HCT116 (cell line): ENCODE measurements around the gene MIEF1. TPM values are rescaled to one million over a fixed set of nuclear protein-coding genes. Genes with fewer than 3 reads are reported as not detected.

Source experiments
- ATAC-seq: fragments of 200-7000 bp; cut with Tn5 transposase; 2 replicates; pipeline ENCODE4 v1.9.1; 2020; ENCODE audit warnings: mild to moderate bottlenecking, moderate library complexity
- BruUV-seq: library from RNA; stranded (reverse); fragments of 400-500 nt; replicated peaks from 2 replicates; lab custom pipeline; 2021; lab: Mats Ljungman, UMichigan
- CTCF ChIA-PET: fragments of 300-600 bp; sonication (Branson Sonifier 250); formaldehyde crosslinking; loops from one replicate; lab custom pipeline; 2021; ENCODE audit warnings: antibody characterized with exemption; lab: Charles Lee
- POLR2A ChIA-PET: fragments of 300-600, 350-600 bp; sonication (Branson Sonifier 250); formaldehyde crosslinking; loops from one replicate; lab custom pipeline; 2021; ENCODE audit warnings: antibody characterized with exemption; lab: Charles Lee
- RAD21 ChIA-PET, 2 experiments: fragments of 300-600 bp; sonication (Branson Sonifier 250); formaldehyde crosslinking; loops; one replicate each; lab custom pipeline; 2023; ENCODE audit warnings: low total read pairs in 2 of 2; ENCODE audit not compliant: uncharacterized antibody in 2 of 2, unreplicated experiment in 2 of 2, low non-redundant PET in 1 of 2; lab: Charles Lee
- DNase-seq: peaks from one replicate; pipeline ENCODE4 v3.0.0-alpha.2; 2010; ENCODE audit warnings: low read depth, low spot score
- H2AFZ ChIP-seq: fragments of 200-600 bp; shearing (Covaris generic), sonication (generic); 2 replicates; pipeline ENCODE4 v1.6.1; 2017; ENCODE audit warnings: low read depth, mixed run types, mixed read lengths, antibody characterized with exemption, low read length; ENCODE audit not compliant: poor library complexity, severe bottlenecking
- H3K27ac ChIP-seq: 2 replicates; pipeline ENCODE4 v1.5.1; 2012; ENCODE audit warnings: low read depth, low read length
- H3K27me3 ChIP-seq: fragments of 200-600 bp; sonication (generic); 2 replicates; pipeline ENCODE4 v1.6.1; 2016; ENCODE audit warnings: mixed run types, low read length, mixed read lengths; ENCODE audit not compliant: insufficient read depth
- H3K36me3 ChIP-seq, 2 experiments: fragments of 200-500 bp in 1 of 2; fragments of 200-600 bp in 1 of 2; sonication (Bioruptor generic) in 1 of 2; sonication (generic) in 1 of 2; 2 replicates each; pipeline versions ENCODE4 v1.5.1 to v1.6.1; 2014 to 2016; ENCODE audit warnings: low read length in 2 of 2, inconsistent platforms in 1 of 2, mixed read lengths in 1 of 2, mixed run types in 1 of 2; ENCODE audit not compliant: insufficient read depth in 2 of 2, control insufficient read depth in 1 of 2
- H3K4me1 ChIP-seq, 2 experiments: fragments of 200-600 bp in 1 of 2; sonication (generic) in 1 of 2; 2 replicates each; pipeline versions ENCODE4 v1.5.1 to v1.6.1; 2012 to 2017; ENCODE audit warnings: low read length in 2 of 2, inconsistent platforms in 1 of 2, mild to moderate bottlenecking in 1 of 2, mixed read lengths in 1 of 2, mixed run types in 1 of 2, moderate library complexity in 1 of 2; ENCODE audit not compliant: insufficient read depth in 2 of 2, control insufficient read depth in 1 of 2
- H3K4me2 ChIP-seq: fragments of 200-600 bp; sonication (generic); 2 replicates; pipeline ENCODE4 v1.6.1; 2017; ENCODE audit warnings: mixed run types, low read length, mixed read lengths
- H3K4me3 ChIP-seq, 2 experiments: fragments of 200-600 bp in 1 of 2; sonication (generic) in 1 of 2; replicated peaks in 1 of 2; 2 replicates each; pipeline ENCODE4 v1.5.1; 2011 to 2016; ENCODE audit warnings: low read length in 2 of 2, control low read depth in 1 of 2, low read depth in 1 of 2, mild to moderate bottlenecking in 1 of 2, mixed read lengths in 1 of 2, mixed run types in 1 of 2
- H3K79me2 ChIP-seq: fragments of 200-600 bp; sonication (generic); 2 replicates; pipeline ENCODE4 v1.6.1; 2017; ENCODE audit warnings: mild to moderate bottlenecking, mixed run types, low read length, moderate library complexity, mixed read lengths; ENCODE audit not compliant: insufficient read depth
- H3K9ac ChIP-seq: fragments of 200-600 bp; sonication (generic); 2 replicates; pipeline ENCODE4 v1.6.1; 2016; ENCODE audit warnings: low read length, mixed read lengths
- H3K9me2 ChIP-seq: fragments of 200-600 bp; sonication (generic), shearing (Covaris generic); 2 replicates; pipeline ENCODE4 v1.6.1; 2017; ENCODE audit warnings: mixed run types, mild to moderate bottlenecking, moderate library complexity; ENCODE audit not compliant: insufficient read depth
- H3K9me3 ChIP-seq, 2 experiments: fragments of 200-500 bp in 1 of 2; fragments of 200-600 bp in 1 of 2; sonication (Bioruptor generic) in 1 of 2; sonication (generic) in 1 of 2; 2 replicates each; pipeline ENCODE4 v1.6.1; 2014 to 2017; ENCODE audit warnings: low read length in 2 of 2, mixed read lengths in 2 of 2, inconsistent platforms in 1 of 2, low read depth in 1 of 2, mild to moderate bottlenecking in 1 of 2, mixed run types in 1 of 2, moderate library complexity in 1 of 2; ENCODE audit not compliant: control insufficient read depth in 1 of 2, insufficient read depth in 1 of 2
- H4K20me1 ChIP-seq: fragments of 200-600 bp; sonication (generic), shearing (Covaris generic); 2 replicates; pipeline ENCODE4 v1.6.1; 2017; ENCODE audit warnings: mixed run types, mild to moderate bottlenecking, moderate library complexity; ENCODE audit not compliant: insufficient read depth
- ATF3 ChIP-seq: IDR thresholded peaks from 2 replicates; pipeline ENCODE4 v1.6.1; 2012
- CBX3 ChIP-seq: IDR thresholded peaks from 2 replicates; pipeline ENCODE4 v1.6.1; 2012; ENCODE audit warnings: low read depth
- EGR1 ChIP-seq: IDR thresholded peaks from 2 replicates; pipeline ENCODE4 v1.6.1; 2012; ENCODE audit warnings: low read depth
- ELF1 ChIP-seq: IDR thresholded peaks from 2 replicates; pipeline ENCODE4 v1.6.1; 2012; ENCODE audit warnings: low read depth, borderline replicate concordance
- EZH2 ChIP-seq: fragments of 200-600 bp; sonication (generic); IDR thresholded peaks from 2 replicates; pipeline ENCODE4 v1.6.1; 2017; ENCODE audit warnings: antibody characterized with exemption, mixed run types
- FOSL1 ChIP-seq: IDR thresholded peaks from 2 replicates; pipeline ENCODE4 v1.6.1; 2012; ENCODE audit warnings: low read depth
- JUND ChIP-seq: IDR thresholded peaks from 2 replicates; pipeline ENCODE4 v1.6.1; 2012
- MAX ChIP-seq: IDR thresholded peaks from 2 replicates; pipeline ENCODE4 v1.6.1; 2012
- POLR2AphosphoS5 ChIP-seq: IDR thresholded peaks from 2 replicates; pipeline ENCODE4 v1.6.1; 2011; ENCODE audit warnings: mild to moderate bottlenecking, low read depth, low read length, moderate library complexity
- RAD21 ChIP-seq: IDR thresholded peaks from 2 replicates; pipeline ENCODE4 v1.6.1; 2012; ENCODE audit warnings: low read depth, mild to moderate bottlenecking
- SRF ChIP-seq: IDR thresholded peaks from 2 replicates; pipeline ENCODE4 v1.6.1; 2012; ENCODE audit warnings: low read depth
- TCF7L2 ChIP-seq: IDR thresholded peaks from 2 replicates; pipeline ENCODE4 v1.7.0; 2011; ENCODE audit warnings: borderline replicate concordance, inconsistent platforms; ENCODE audit not compliant: insufficient read depth, insufficient read length; ENCODE audit errors: extremely low read depth
- ZBTB33 ChIP-seq: IDR thresholded peaks from 2 replicates; pipeline ENCODE4 v1.6.1; 2011; ENCODE audit warnings: mild to moderate bottlenecking, low read length, moderate library complexity; ENCODE audit not compliant: insufficient replicate concordance; ENCODE audit errors: extremely low read depth
- ZFX ChIP-seq: fragments of 450-650 bp; IDR thresholded peaks from 2 replicates; pipeline ENCODE4 v1.6.1; 2017
- ZNF274 ChIP-seq: fragments of 200-500 bp; sonication (Bioruptor generic); IDR thresholded peaks from 2 replicates; pipeline ENCODE4 v1.6.1; 2014; ENCODE audit warnings: mild to moderate bottlenecking, low read depth, low read length, inconsistent platforms
- intact Hi-C: fragments of 100-400 bp; cut with micrococcal nuclease; formaldehyde crosslinking; loops from 2 replicates; pipeline ENCODE4 v1.10.0; 2022
- total RNA-seq: library from RNA; stranded (reverse); gene quantifications from one replicate; pipeline ENCODE4 v1.2.1, GENCODE V29; 2021; ENCODE audit not compliant: unreplicated experiment

The MIEF1 gene
- total RNA-seq, 1 experiment from 2014 or later: 42.8 TPM

- no peaks in the 10 kb centered on the region for H3K36me3 ChIP-seq
- RAD21 ChIA-PET: no interaction called here
- H3K4me1 ChIP-seq: no peaks in the 10 kb centered on the region
- no peaks in the 10 kb centered on the region for H3K27me3 ChIP-seq
- POLR2A ChIA-PET: no interaction called here
- no peak overlapping the region for H3K4me2 ChIP-seq
- H3K9ac ChIP-seq: no peak overlapping the region
- BruUV-seq: no TSS peak
- no peaks in the 10 kb centered on the region for H4K20me1 ChIP-seq
- ATAC-seq (no peak), DNase-seq (no peak)
- no peaks in the 10 kb centered on the region for H3K79me2 ChIP-seq
- CTCF ChIA-PET: interaction anchor here (1.6 kb wide), 1 partner anchor 12 kb away, joined by 6 read pairs; no protein-coding TSS in a partner anchor
- TF ChIP-seq SRF (no peak), ELF1 (no peak), JUND (no peak), EZH2 (no peak), ZNF274 (no peak), FOSL1 (no peak), ATF3 (no peak), EGR1 (no peak), POLR2AphosphoS5 (no peak), CBX3 (no peak), RAD21 (no peak), ZFX (no peak), TCF7L2 (no peak), MAX (no peak), ZBTB33 (no peak)
- H3K27ac ChIP-seq: no peak overlapping the region
- H3K9me2 ChIP-seq: no peaks in the 10 kb centered on the region
- intact Hi-C loops: no loop called here
- H2AFZ ChIP-seq: no peak overlapping the region
- no peak overlapping the region for H3K4me3 ChIP-seq
- H3K9me3 ChIP-seq: no peaks in the 10 kb centered on the region
Measured at GRCh38 chr22:39481595-39481994, 20.5 kb upstream of the MIEF1 start.
